HCT116 (cell line): Measurements from ENCODE around the gene DCN. TPM values are rescaled to one million over a fixed set of nuclear protein-coding genes. Genes with fewer than 3 reads are reported as not detected.

Experiments
- ATAC-seq: fragments of 200-7000 bp; cut with Tn5 transposase; 2 replicates; pipeline ENCODE4 v1.9.1; 2020; ENCODE audit warnings: mild to moderate bottlenecking, moderate library complexity
- BruUV-seq: library from RNA; stranded (reverse); fragments of 400-500 nt; replicated peaks from 2 replicates; lab custom pipeline; 2021; lab: Mats Ljungman, UMichigan
- CTCF ChIA-PET: fragments of 300-600 bp; sonication (Branson Sonifier 250); formaldehyde crosslinking; loops from one replicate; lab custom pipeline; 2021; ENCODE audit warnings: antibody characterized with exemption; lab: Charles Lee
- POLR2A ChIA-PET: fragments of 300-600, 350-600 bp; sonication (Branson Sonifier 250); formaldehyde crosslinking; loops from one replicate; lab custom pipeline; 2021; ENCODE audit warnings: antibody characterized with exemption; lab: Charles Lee
- RAD21 ChIA-PET, 2 experiments: fragments of 300-600 bp; sonication (Branson Sonifier 250); formaldehyde crosslinking; loops; one replicate each; lab custom pipeline; 2023; ENCODE audit warnings: low total read pairs in 2 of 2; ENCODE audit not compliant: uncharacterized antibody in 2 of 2, unreplicated experiment in 2 of 2, low non-redundant PET in 1 of 2; lab: Charles Lee
- DNase-seq: peaks from one replicate; pipeline ENCODE4 v3.0.0-alpha.2; 2010; ENCODE audit warnings: low read depth, low spot score
- H2AFZ ChIP-seq: fragments of 200-600 bp; shearing (Covaris generic), sonication (generic); 2 replicates; pipeline ENCODE4 v1.6.1; 2017; ENCODE audit warnings: low read depth, mixed run types, mixed read lengths, antibody characterized with exemption, low read length; ENCODE audit not compliant: poor library complexity, severe bottlenecking
- H3K27ac ChIP-seq: 2 replicates; pipeline ENCODE4 v1.5.1; 2012; ENCODE audit warnings: low read depth, low read length
- H3K27me3 ChIP-seq: fragments of 200-600 bp; sonication (generic); 2 replicates; pipeline ENCODE4 v1.6.1; 2016; ENCODE audit warnings: mixed run types, low read length, mixed read lengths; ENCODE audit not compliant: insufficient read depth
- H3K36me3 ChIP-seq, 2 experiments: fragments of 200-500 bp in 1 of 2; fragments of 200-600 bp in 1 of 2; sonication (Bioruptor generic) in 1 of 2; sonication (generic) in 1 of 2; 2 replicates each; pipeline versions ENCODE4 v1.5.1 to v1.6.1; 2014 to 2016; ENCODE audit warnings: low read length in 2 of 2, inconsistent platforms in 1 of 2, mixed read lengths in 1 of 2, mixed run types in 1 of 2; ENCODE audit not compliant: insufficient read depth in 2 of 2, control insufficient read depth in 1 of 2
- H3K4me1 ChIP-seq, 2 experiments: fragments of 200-600 bp in 1 of 2; sonication (generic) in 1 of 2; 2 replicates each; pipeline versions ENCODE4 v1.5.1 to v1.6.1; 2012 to 2017; ENCODE audit warnings: low read length in 2 of 2, inconsistent platforms in 1 of 2, mild to moderate bottlenecking in 1 of 2, mixed read lengths in 1 of 2, mixed run types in 1 of 2, moderate library complexity in 1 of 2; ENCODE audit not compliant: insufficient read depth in 2 of 2, control insufficient read depth in 1 of 2
- H3K4me2 ChIP-seq: fragments of 200-600 bp; sonication (generic); 2 replicates; pipeline ENCODE4 v1.6.1; 2017; ENCODE audit warnings: mixed run types, low read length, mixed read lengths
- H3K4me3 ChIP-seq, 2 experiments: fragments of 200-600 bp in 1 of 2; sonication (generic) in 1 of 2; replicated peaks in 1 of 2; 2 replicates each; pipeline ENCODE4 v1.5.1; 2011 to 2016; ENCODE audit warnings: low read length in 2 of 2, control low read depth in 1 of 2, low read depth in 1 of 2, mild to moderate bottlenecking in 1 of 2, mixed read lengths in 1 of 2, mixed run types in 1 of 2
- H3K79me2 ChIP-seq: fragments of 200-600 bp; sonication (generic); 2 replicates; pipeline ENCODE4 v1.6.1; 2017; ENCODE audit warnings: mild to moderate bottlenecking, mixed run types, low read length, moderate library complexity, mixed read lengths; ENCODE audit not compliant: insufficient read depth
- H3K9ac ChIP-seq: fragments of 200-600 bp; sonication (generic); 2 replicates; pipeline ENCODE4 v1.6.1; 2016; ENCODE audit warnings: low read length, mixed read lengths
- H3K9me2 ChIP-seq: fragments of 200-600 bp; sonication (generic), shearing (Covaris generic); 2 replicates; pipeline ENCODE4 v1.6.1; 2017; ENCODE audit warnings: mixed run types, mild to moderate bottlenecking, moderate library complexity; ENCODE audit not compliant: insufficient read depth
- H3K9me3 ChIP-seq, 2 experiments: fragments of 200-500 bp in 1 of 2; fragments of 200-600 bp in 1 of 2; sonication (Bioruptor generic) in 1 of 2; sonication (generic) in 1 of 2; 2 replicates each; pipeline ENCODE4 v1.6.1; 2014 to 2017; ENCODE audit warnings: low read length in 2 of 2, mixed read lengths in 2 of 2, inconsistent platforms in 1 of 2, low read depth in 1 of 2, mild to moderate bottlenecking in 1 of 2, mixed run types in 1 of 2, moderate library complexity in 1 of 2; ENCODE audit not compliant: control insufficient read depth in 1 of 2, insufficient read depth in 1 of 2
- H4K20me1 ChIP-seq: fragments of 200-600 bp; sonication (generic), shearing (Covaris generic); 2 replicates; pipeline ENCODE4 v1.6.1; 2017; ENCODE audit warnings: mixed run types, mild to moderate bottlenecking, moderate library complexity; ENCODE audit not compliant: insufficient read depth
- CBX3 ChIP-seq: IDR thresholded peaks from 2 replicates; pipeline ENCODE4 v1.6.1; 2012; ENCODE audit warnings: low read depth
- EGR1 ChIP-seq: IDR thresholded peaks from 2 replicates; pipeline ENCODE4 v1.6.1; 2012; ENCODE audit warnings: low read depth
- ELF1 ChIP-seq: IDR thresholded peaks from 2 replicates; pipeline ENCODE4 v1.6.1; 2012; ENCODE audit warnings: low read depth, borderline replicate concordance
- EZH2 ChIP-seq: fragments of 200-600 bp; sonication (generic); IDR thresholded peaks from 2 replicates; pipeline ENCODE4 v1.6.1; 2017; ENCODE audit warnings: antibody characterized with exemption, mixed run types
- EZH2phosphoT487 ChIP-seq: fragments of 200-600 bp; IDR thresholded peaks from 2 replicates; pipeline ENCODE4 v1.6.1; 2018; ENCODE audit warnings: antibody characterized with exemption, borderline replicate concordance
- JUND ChIP-seq: IDR thresholded peaks from 2 replicates; pipeline ENCODE4 v1.6.1; 2012
- POLR2A ChIP-seq: IDR thresholded peaks from 2 replicates; pipeline ENCODE4 v1.7.0; 2011; ENCODE audit warnings: borderline replicate concordance; ENCODE audit not compliant: insufficient read depth, insufficient read length; ENCODE audit errors: extremely low read depth
- POLR2AphosphoS5 ChIP-seq: IDR thresholded peaks from 2 replicates; pipeline ENCODE4 v1.6.1; 2011; ENCODE audit warnings: mild to moderate bottlenecking, low read depth, low read length, moderate library complexity
- RAD21 ChIP-seq: IDR thresholded peaks from 2 replicates; pipeline ENCODE4 v1.6.1; 2012; ENCODE audit warnings: low read depth, mild to moderate bottlenecking
- SIN3A ChIP-seq: IDR thresholded peaks from 2 replicates; pipeline ENCODE4 v1.6.1; 2012; ENCODE audit warnings: low read depth
- SP1 ChIP-seq: IDR thresholded peaks from 2 replicates; pipeline ENCODE4 v1.6.1; 2012; ENCODE audit warnings: low read depth
- SRF ChIP-seq: IDR thresholded peaks from 2 replicates; pipeline ENCODE4 v1.6.1; 2012; ENCODE audit warnings: low read depth
- ZFX ChIP-seq: fragments of 450-650 bp; IDR thresholded peaks from 2 replicates; pipeline ENCODE4 v1.6.1; 2017
- ZNF274 ChIP-seq: fragments of 200-500 bp; sonication (Bioruptor generic); IDR thresholded peaks from 2 replicates; pipeline ENCODE4 v1.6.1; 2014; ENCODE audit warnings: mild to moderate bottlenecking, low read depth, low read length, inconsistent platforms
- intact Hi-C: fragments of 100-400 bp; cut with micrococcal nuclease; formaldehyde crosslinking; loops from 2 replicates; pipeline ENCODE4 v1.10.0; 2022
- total RNA-seq: library from RNA; stranded (reverse); gene quantifications from one replicate; pipeline ENCODE4 v1.2.1, GENCODE V29; 2021; ENCODE audit not compliant: unreplicated experiment
- TF ChIP-seq, protein P1 (sequence below): IDR thresholded peaks from 2 replicates; pipeline ENCODE4 v1.6.1; 2012
- TF ChIP-seq, protein P2 (sequence below), 3 experiments: fragments of 200-600 bp in 1 of 3; sonication (generic) in 1 of 3; IDR thresholded peaks in 2 of 3; conservative IDR thresholded peaks in 1 of 3; 2 replicates each; pipeline ENCODE4 v1.5.1; 2012 to 2017; ENCODE audit warnings: low read depth in 2 of 3, low read length in 2 of 3, antibody characterized with exemption in 1 of 3, borderline replicate concordance in 1 of 3, control low read depth in 1 of 3, mild to moderate bottlenecking in 1 of 3, mixed read lengths in 1 of 3, mixed run types in 1 of 3, moderate library complexity in 1 of 3; ENCODE audit not compliant: insufficient read depth in 1 of 3
- TF ChIP-seq, protein P3 (sequence below): IDR thresholded peaks from 2 replicates; pipeline ENCODE4 v1.6.1; 2011; ENCODE audit warnings: mild to moderate bottlenecking, low read length, moderate library complexity; ENCODE audit not compliant: insufficient replicate concordance; ENCODE audit errors: extremely low read depth

The DCN gene
- total RNA-seq, 1 experiment from 2014 or later: 3.6 TPM

DNA sequence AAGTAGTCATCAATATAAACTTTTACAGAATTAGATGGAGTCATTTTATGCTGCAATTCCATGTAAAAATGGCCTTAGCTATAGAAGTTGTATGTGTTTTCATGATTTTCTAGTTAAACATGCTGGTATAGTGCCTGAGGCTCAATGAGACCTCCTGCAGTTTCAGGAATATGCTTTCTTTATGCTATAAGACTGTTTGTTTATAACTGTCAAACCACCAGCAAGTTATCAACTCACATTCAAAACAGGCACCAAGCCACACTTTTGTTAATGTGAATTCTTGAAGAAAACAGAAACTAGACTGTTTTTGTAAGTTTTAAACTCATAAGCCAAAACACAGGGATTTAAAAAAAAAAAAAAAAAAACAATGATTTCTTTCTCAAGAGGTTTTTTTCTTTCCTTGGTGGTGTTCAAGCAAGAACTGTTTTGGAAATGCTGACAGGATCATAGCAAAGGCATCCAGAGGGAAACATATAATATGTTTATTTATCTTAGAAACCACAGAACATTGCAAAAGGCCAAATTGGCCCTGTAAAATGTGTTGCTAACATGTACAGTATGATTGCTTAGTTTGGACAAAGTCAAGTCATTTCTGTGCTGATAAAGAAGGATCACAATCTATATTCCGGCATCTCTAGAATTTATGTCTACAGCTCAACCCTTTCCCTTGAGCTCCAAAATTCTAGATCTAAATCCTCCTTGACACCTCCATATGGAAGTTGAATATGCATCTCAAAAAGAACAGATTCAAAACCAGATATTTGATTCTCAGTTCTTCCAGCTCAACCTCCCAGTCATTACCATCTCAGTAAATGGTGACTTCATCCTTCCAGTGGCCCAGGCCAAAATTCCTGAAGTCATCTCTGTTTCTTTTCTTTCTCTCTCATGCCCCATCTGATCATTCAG lies 42.3 kb downstream of the DCN start:
- no TSS peak for BruUV-seq
- no peak for DNase-seq
- Histone ChIP-seq H3K27ac (no peak overlapping the region), H3K79me2 (no peaks in the 10 kb centered on the region), H3K9me3 (no peaks in the 10 kb centered on the region), H3K9ac (no peak overlapping the region), H4K20me1 (no peaks in the 10 kb centered on the region), H3K4me2 (no peak overlapping the region), H3K9me2 (no peaks in the 10 kb centered on the region), H3K4me1 (no peaks in the 10 kb centered on the region), H3K27me3 (no peaks in the 10 kb centered on the region), H2AFZ (no peak overlapping the region), H3K36me3 (no peaks in the 10 kb centered on the region), H3K4me3 (no peak overlapping the region)
- no peak for ATAC-seq
- CTCF ChIA-PET: no interaction called here
- POLR2A ChIA-PET: no interaction called here
- intact Hi-C loops: no loop called here
- RAD21 ChIA-PET: no interaction called here
- TF ChIP-seq ZNF274: no peak
- TF ChIP-seq RAD21: no peak
- no peak for TF ChIP-seq SP1
- TF ChIP-seq EGR1: no peak
- TF ChIP-seq POLR2A: no peak
- no peak for TF ChIP-seq JUND
- TF ChIP-seq SRF: no peak
- TF ChIP-seq EZH2phosphoT487: no peak
- TF ChIP-seq, protein P1, sequence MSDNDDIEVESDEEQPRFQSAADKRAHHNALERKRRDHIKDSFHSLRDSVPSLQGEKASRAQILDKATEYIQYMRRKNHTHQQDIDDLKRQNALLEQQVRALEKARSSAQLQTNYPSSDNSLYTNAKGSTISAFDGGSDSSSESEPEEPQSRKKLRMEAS: no peak
- no peak for TF ChIP-seq SIN3A
- no peak for TF ChIP-seq ELF1

DNA sequence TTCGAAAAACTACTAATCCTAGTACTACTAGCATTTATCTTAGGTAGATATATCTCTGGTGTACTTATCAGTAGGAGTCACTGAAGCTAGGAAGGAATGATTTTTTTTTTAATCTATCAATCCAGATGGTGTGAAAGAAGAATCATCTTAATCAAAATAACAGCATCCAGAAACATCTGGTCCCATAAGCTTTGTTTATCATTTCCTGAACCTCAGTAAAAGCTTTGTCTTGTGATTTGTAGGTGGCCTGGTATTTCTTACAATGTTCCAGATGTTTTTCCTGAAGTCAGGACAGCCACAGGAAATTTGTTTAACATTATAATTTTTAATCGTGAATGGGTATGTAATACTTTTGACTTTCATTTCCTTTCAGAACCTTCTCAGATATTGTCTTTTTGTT lies 43.3 kb downstream of the DCN start:
- Histone ChIP-seq H3K27me3 (no peaks in the 10 kb centered on the region), H3K4me1 (no peaks in the 10 kb centered on the region), H3K27ac (no peak overlapping the region), H3K9me2 (no peaks in the 10 kb centered on the region), H4K20me1 (no peaks in the 10 kb centered on the region), H2AFZ (no peak overlapping the region), H3K9me3 (no peaks in the 10 kb centered on the region), H3K9ac (no peak overlapping the region), H3K4me3 (no peak overlapping the region), H3K79me2 (no peaks in the 10 kb centered on the region), H3K4me2 (no peak overlapping the region), H3K36me3 (no peaks in the 10 kb centered on the region)
- BruUV-seq: no TSS peak
- intact Hi-C loops: no loop called here
- CTCF ChIA-PET: no interaction called here
- RAD21 ChIA-PET: no interaction called here
- POLR2A ChIA-PET: no interaction called here
- no peak for ATAC-seq
- DNase-seq: no peak
- TF ChIP-seq SP1 (no peak), EZH2phosphoT487 (no peak), CBX3 (no peak), ZFX (no peak), SIN3A (no peak), RAD21 (no peak), ELF1 (no peak), POLR2AphosphoS5 (no peak), EGR1 (no peak), EZH2 (no peak)
- TF ChIP-seq, protein P2, sequence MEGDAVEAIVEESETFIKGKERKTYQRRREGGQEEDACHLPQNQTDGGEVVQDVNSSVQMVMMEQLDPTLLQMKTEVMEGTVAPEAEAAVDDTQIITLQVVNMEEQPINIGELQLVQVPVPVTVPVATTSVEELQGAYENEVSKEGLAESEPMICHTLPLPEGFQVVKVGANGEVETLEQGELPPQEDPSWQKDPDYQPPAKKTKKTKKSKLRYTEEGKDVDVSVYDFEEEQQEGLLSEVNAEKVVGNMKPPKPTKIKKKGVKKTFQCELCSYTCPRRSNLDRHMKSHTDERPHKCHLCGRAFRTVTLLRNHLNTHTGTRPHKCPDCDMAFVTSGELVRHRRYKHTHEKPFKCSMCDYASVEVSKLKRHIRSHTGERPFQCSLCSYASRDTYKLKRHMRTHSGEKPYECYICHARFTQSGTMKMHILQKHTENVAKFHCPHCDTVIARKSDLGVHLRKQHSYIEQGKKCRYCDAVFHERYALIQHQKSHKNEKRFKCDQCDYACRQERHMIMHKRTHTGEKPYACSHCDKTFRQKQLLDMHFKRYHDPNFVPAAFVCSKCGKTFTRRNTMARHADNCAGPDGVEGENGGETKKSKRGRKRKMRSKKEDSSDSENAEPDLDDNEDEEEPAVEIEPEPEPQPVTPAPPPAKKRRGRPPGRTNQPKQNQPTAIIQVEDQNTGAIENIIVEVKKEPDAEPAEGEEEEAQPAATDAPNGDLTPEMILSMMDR (IDR thresholded peaks at IDR 0.05 in 2 of 3, conservative IDR thresholded peaks at IDR 0.05 in 1 of 3; ENCODE audit: borderline replicate concordance in 1 of 3, insufficient read depth in 1 of 3, low read depth in 2 of 3, low read length in 2 of 3): no peak
- TF ChIP-seq, protein P3, sequence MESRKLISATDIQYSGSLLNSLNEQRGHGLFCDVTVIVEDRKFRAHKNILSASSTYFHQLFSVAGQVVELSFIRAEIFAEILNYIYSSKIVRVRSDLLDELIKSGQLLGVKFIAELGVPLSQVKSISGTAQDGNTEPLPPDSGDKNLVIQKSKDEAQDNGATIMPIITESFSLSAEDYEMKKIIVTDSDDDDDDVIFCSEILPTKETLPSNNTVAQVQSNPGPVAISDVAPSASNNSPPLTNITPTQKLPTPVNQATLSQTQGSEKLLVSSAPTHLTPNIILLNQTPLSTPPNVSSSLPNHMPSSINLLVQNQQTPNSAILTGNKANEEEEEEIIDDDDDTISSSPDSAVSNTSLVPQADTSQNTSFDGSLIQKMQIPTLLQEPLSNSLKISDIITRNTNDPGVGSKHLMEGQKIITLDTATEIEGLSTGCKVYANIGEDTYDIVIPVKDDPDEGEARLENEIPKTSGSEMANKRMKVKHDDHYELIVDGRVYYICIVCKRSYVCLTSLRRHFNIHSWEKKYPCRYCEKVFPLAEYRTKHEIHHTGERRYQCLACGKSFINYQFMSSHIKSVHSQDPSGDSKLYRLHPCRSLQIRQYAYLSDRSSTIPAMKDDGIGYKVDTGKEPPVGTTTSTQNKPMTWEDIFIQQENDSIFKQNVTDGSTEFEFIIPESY: no peak
